Mucosa of gallbladder (tissue), 1 donor: ENCODE data around the gene PCID2. TPM values are rescaled to one million over a fixed set of nuclear protein-coding genes. Genes with fewer than 3 reads are reported as not detected.
A peak's percentile ranks its signal among the peaks of the same experiment; 100 is the strongest.

Experiments used
- DNase-seq: peaks from one replicate; pipeline ENCODE4 v3.0.0-alpha.2; 2020; ENCODE audit warnings: low spot score
- total RNA-seq: library from RNA; stranded (reverse); gene quantifications from one replicate; pipeline ENCODE4 v1.2.1, GENCODE V29; 2021
- donor health status: DM: no; HTN: no; CAD: no.

The PCID2 gene
- total RNA-seq, 1 donor from 2014 or later, result 35.0 TPM

DNA sequence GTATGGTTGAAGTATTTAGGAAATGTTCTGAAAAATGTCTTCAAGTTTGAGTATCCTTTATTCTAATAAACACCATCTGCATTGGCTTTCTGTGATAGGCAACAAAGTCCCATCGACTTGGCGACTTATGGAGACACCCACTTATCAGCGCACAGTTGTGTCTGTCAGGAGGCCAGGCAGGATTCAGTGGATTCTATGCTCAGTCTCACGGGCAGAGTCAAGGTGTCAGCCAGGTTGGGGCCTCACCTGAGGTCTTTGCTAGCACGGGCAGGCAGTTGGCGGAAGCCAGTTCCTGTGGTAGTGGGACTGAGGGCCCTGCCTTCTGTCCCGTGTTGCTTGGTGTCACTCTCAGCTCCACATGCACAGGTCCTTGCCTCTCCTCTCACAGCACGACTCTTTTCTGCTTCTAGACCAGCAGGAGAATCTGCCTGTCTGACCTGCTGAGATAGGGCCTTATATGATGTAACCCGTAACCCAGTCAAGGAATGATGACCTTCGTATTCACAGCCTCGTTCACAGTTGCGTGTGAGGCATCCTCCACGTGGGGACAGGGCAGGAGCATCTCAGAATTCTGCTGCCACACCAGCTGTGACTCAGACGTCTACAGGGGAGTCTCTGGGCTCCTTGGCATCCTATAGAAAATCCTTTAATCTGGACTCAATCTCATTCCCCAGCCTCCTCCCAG lies 10.9 kb upstream of the PCID2 start:
- DNase-seq, result no peak

DNA sequence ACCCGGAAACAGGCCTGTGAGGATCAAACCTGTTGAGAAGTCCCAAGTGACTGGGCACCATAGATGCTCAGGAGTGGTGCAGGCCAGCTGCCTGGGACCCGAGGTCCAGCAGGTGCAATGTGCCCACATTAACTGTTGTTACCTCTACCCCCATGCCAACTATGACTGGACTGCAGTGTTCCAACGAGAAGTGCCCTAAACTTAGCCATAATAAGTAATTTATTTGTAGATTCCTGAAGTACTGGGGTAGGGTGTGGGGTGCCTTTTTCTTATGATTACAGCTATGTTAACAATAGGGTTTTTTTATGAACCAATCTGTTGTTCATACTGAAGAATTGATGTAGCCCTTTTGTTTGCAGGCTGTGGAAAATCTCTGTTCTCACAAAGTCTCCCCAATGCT lies 10.1 kb upstream of the PCID2 start:
- no peak for DNase-seq

DNA sequence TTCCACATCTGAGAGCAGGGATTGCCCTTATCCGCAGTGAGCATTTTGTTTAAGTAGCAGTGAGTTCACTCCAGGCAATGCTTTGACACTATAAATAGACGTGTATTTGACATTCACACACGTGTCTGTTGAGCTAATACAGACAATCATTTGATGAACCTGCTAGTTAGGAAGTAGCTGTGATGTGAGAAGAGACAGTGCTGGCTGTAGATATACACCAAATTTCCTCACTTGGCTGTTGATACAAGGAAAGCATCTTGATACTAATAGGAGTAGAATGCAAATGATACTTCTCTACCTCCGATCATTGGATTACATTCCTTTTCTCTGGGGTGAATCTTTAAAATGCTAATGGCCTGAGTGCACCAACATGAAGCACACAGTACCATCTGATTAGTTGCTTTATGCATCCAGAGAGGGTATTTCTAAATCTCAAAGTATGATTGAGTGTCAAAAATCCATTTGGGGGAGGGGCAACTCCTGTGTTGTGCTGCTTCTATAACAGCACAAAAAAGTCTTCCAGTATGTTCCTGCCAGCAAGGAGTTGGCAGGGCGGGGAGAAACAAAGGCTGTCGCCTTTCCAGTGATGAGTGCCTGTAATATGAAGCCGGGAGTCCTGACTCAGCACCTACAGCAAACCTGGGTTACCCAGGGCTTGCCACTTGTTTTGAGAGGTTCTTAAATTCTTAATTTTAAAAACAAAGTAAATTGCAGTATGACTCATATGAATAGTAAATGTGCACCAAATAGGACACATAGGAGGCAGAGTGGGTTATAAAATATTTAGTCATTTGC lies 8.0 kb upstream of the PCID2 start:
- DNase-seq, result no peak

DNA sequence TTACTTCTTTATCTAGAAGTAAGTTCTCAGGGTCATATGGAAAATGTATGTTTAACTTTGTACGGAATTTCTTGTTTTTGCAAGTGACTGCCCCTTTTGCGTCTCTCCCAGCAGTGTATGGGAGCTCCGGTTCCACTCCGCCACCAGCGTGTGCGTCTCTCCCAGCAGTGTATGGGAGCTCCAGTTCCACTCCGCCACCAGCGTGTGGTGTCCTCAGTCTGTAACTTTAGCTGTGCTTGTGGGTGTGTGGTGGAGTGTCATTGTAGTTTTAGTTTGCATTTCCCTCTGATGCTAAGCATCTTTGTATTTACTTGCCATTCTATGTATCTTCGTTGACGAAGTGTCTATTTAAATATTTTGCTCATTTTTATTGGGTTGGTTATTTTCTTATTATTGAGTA lies 3.3 kb upstream of the PCID2 start:
- no peak for DNase-seq

DNA sequence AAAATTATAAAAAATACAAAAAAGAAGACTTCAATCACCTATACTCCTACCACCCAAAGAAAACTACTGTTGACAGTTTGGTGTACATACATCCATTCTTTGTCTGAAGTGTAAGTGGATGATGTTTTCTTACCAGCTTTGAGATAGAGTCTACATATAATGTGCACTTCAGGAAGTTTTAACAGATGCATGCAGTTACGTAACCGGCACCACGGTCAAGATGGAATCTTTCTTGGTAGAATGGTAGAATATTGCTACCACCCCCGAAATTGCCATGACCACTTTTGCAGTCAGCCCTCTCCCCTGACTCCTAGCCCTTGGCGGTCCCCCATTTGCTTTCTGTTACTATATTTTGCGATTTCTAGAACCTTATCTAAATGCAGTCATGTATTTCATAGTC lies 2.4 kb upstream of the PCID2 start:
- no peak for DNase-seq

DNA sequence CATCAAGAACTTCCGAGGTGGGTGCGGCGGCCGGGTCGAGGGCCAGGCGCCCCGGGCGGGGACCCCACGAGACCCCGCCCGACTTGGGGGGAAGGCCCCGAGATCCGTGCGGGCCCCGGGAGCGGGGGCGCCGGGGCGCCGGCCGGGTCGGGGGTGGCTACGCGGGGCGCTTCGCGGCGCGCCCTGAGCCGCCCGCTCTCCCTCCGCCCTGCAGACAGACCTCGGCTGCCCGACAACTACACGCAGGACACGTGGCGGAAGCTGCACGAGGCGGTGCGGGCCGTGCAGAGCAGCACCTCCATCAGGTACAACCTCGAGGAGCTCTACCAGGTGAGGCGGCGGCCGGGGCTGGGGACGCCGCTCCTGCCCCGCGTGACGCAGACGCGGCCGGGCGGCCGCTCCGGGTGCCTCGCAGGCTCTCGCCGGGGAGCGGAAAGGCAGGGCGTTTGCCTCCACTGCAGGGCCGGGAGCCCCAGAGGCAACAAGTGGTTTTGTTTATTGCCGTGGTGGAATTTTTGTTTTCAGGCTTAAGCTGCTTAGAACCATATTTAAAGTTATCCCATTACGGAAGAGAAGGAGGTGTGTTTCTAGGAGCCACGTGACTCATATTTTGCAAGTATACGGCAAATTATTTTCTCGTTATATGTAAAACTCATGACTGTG lies 1.4 kb upstream of the PCID2 start:
- DNase-seq, result peak; percentile 50

DNA sequence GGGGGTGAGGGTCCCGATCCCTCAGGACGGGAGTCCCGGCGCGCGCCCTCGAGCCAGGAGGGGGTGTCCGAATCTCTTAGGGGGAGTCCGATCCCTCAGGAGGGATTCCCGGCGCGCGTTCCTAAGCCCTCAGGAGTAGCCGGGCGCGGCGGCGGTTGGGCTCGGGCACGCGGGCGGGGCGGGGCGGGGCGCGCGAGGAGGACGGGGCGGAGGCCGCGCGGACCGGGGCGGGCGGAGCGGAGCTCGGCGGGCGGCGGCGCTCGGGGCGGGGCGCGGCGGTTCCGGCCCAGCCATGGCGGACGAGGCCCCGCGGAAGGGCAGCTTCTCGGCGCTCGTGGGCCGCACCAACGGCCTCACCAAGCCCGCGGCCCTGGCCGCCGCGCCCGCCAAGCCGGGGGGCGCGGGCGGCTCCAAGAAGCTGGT lies 878 bp upstream of the PCID2 start, which contains the start of gene CUL4A:
CUL4A (plus strand) TSS at position 278 of the 423 bp plus-strand sequence; CDS start at position 293, 15 bp downstream.
- peak; percentile 72 for DNase-seq

DNA sequence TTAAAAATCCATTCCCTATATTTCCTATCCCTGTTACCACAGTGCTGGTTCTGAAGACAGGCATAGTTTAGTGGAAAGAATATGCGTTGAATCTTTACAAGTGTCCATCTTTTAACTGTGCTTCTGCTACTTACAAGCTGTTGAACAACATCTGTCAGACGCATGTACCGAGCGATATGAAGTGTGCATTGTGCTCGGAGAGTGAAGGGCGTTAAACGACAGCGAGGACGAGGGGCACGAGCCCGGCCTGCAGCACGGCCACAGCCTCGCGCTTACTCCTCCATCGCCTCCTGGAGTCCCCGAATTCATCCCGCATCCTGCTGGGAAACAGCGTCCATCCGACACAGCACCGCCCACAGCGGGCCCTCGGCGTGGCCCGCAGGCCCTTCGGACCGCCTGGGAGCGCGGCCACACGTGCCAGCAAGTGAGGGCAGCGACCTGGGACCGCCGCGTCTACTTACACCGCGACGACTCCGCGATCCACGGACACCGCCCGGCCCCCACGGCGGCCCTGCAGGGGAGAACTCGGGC lies 514 bp downstream of the PCID2 start:
- DNase-seq, result no peak

DNA sequence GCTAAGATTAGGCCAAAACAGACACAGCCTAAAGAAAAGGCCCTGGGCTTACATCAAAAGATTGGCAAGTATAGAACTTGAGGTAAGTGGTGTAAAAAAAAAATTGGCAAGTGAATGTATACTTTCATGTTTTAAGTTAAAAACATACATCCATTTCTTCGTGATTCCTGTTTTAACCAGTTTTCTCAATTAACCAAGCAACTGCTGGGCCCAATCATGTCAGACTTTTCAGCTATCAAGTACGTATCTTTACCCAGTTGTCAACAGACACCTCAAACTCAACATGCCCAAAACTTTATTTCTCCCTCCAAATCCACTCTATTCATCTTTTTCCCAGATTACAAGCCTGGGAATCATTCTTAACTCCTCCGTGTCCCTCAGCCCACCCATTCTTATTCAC lies 1.0 kb downstream of the PCID2 start:
- no peak for DNase-seq

DNA sequence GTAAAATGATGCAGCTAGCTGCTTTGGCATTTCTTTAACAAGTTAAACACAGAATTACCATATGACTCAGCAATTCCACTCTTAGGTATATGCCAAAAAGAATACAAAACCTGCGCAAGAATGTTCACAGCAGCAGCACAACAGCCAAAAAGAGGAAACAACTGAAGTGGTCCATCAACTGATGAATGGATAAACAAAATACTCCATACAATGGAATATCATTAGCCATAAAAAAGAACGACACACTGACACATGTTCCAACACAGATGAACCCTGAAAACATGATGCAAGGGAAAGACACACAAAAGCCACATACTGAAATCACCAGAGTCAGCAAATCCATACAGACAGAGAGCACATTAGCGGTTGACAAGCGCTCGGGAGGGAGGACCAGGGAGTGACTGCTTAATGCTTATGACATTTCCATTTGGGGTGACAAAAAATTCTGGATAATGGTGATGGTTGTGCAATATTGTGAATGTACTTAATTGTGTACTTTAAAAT lies 3.0 kb downstream of the PCID2 start:
- DNase-seq, result no peak

DNA sequence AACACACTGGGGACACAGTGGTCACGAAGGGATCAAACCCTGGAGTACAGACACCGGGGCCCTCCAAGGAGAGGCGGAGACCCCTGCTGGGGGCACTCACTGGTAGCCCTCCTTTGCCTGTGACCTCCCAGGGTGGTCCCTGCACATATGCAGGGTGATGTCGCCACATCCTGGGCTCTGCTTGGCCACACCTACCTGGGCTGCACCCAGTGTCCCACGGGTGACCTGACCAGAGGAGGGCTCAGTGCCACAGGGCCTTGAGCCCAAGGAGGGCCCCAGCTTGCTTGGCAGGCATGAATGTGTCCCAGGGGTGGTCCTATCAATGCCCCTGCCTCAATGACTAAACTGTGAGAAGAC lies 4.1 kb downstream of the PCID2 start:
- DNase-seq, result no peak

DNA sequence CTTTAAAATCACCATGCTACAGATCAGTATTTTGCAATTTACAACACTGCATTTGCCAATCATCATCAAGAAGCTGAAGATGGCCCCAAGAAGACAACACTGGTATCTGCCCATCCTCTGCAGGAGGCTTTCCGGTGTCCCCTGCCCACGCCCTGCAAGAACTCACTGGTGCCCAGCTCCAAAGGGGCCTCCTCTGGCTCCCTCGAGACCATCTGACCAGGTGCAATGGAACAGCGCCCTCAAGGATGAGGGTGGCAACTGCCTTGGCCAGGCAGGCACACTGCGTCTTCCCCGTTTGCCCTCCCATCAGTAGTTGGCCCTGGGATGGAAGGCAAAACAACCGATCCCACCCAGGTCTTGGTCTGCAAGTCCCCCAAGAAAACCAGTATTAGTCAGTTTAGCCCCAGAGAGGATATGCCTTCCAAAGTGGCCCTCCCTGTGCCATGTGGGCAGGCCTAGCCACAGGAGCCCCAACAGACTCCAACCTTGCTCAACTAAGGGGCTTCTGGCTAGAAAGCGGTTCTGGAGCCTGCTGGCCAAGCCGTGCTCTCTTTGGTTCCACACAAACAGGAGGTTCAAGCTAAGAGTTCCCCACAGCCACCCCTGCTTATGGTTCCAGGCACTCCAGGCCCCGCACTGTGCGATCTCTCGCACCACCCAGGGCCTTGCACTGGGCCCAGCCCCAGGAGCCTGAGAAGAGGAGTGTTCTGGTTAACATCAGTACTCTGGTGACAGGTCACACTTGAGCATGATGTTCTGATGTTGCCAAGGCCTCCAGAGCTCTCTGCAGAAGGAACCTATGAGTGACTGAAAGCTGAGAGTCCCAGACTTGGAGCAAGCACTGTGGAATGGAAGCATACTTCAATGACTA lies 4.7 kb downstream of the PCID2 start:
- DNase-seq, result peak; percentile 52

DNA sequence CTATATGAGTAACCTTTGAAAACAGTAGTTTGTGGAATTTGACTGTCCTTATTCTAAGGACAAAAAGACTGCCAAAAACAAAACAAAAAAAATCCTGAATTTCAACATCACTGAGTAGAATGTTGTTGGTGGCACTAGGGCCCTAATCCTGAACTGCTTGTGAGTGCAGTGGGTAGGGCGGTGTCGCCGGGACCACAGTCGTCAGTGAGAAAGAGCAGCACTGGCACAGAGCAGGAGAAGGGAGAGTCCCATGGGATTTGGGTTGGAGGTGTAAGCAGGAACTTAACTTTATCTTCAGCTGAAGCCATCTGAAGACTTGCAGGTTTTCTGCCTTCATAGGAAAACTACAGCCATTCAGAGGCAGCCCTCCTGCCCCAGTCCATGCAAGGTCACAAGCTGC lies 5.6 kb downstream of the PCID2 start:
- no peak for DNase-seq

DNA sequence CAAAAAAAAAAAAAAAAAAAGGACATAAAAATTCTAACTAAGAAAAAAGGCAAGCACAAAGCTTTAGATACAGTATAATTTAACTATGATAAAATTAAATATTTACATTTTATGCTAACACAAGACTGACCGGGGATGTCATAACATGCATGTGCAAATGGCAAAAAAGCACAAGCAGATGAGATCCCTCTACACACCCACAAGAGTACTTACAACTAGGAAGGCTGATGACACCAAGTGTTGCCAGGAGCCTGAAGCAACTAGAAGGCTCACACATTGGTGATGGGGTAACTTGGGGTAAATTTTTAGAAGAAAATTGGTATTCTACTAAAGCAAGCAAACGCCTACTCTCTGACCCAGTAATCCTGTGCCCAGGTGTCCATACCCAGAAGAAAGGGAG lies 6.7 kb downstream of the PCID2 start:
- no peak for DNase-seq

DNA sequence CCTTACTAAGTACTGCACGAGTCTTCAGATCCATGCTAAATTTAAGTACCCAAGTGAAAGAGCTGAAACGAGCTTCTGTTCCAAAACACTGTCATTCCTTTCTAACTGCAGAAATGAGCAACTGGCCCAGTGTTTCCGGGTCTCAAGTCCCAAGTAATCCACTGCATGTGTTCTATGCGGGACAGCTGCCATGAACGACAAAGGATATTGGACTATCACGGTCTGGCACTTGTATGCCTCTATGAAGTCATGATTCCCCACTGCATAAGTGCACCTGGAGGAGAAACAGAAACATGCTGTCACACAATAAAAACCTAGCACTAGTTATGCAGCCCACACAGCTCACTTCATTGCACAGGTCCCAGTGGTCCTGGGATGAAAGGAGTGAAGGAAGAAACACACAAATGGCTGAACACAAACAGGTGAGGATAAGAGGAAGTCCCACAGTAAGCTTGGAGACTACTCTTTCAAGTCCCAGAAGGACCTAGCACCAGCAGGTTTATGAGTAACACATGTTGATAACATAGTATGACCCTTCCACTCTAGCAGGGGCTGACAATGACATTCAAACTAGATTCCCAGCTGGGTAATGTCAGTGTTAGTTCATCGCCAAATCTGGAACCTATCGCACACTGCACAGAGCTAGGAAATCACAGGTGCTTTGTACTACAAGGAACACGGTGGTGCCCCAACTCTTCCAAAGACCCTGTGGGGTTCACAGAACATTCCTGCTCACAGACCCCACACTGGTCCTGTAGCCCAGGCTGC lies 11.3 kb downstream of the PCID2 start:
- DNase-seq, result no peak

DNA sequence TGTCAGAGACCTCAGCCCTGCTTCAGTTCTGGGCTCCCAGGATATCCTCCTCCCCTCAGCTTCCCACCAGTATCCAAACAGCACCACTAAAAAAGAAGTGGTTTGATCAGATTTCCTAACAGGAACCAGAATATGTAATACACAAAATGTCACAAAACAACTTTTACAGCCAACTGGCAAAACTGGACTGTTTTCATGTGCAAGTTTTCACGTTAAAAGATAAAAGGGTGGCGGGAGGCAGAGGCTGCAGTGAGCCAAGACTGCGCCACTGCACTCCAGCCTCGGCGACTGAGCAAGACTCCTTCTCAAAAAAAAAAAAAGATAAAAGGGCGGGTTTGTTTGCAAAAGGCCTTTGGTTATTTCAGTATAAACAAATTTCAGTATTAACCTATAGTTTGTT lies 13.1 kb downstream of the PCID2 start:
- DNase-seq, result no peak

DNA sequence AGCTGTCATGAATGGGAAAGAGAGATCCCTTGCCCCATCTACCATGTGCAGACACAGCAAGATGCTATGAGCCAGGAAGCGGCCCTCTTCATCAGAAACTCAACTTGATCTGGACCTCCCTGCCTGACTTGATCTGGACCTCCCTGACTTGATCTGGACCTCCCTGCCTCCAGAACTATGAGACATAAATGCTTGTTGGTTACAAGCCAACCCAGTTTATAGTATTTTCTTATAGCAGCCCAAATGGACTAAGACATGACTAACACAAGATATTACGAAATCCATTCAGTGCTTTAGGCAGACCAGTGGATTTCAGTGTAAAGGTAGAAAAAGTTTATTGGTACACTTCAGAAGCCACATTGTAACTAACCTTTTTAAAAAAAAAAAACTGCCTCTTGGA lies 15.6 kb downstream of the PCID2 start:
- DNase-seq, result no peak

DNA sequence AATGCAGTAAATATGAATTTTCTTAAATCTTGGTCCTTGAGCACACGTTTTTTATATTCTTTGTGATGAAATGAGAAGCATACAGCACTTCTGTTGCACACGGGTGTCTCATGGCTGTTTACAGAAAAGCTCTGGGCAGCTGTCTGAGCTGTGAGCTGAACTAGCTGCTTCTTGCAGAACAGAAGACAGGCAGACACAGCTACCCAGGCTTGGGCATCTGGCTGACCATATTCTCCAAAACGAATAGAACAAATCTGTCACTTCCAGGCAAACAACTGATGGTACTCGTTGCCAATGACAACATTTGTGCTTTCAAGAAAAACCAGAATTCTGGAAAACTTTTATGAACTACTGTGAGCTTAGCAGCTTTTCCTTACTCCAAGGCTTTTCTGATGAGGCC lies 16.2 kb downstream of the PCID2 start:
- no peak for DNase-seq

DNA sequence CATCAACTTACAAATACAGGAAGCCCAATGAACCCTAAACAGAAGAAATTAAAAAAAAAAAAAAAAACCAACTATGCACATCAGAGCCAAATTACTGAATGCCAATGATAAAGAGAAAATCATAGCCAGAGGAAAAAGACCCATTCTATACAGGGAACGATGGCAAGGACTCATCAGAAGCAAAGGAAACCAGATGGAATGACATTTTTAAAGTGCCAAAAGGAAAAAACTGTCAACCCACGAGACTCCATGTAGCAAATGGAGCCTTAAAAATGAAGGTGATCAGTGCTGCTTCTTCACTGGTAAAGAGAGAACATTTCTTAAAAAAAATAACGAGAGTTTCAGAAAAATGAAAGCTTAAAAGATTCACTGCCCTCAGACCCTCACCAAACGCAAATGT lies 18.3 kb downstream of the PCID2 start:
- DNase-seq, result no peak

DNA sequence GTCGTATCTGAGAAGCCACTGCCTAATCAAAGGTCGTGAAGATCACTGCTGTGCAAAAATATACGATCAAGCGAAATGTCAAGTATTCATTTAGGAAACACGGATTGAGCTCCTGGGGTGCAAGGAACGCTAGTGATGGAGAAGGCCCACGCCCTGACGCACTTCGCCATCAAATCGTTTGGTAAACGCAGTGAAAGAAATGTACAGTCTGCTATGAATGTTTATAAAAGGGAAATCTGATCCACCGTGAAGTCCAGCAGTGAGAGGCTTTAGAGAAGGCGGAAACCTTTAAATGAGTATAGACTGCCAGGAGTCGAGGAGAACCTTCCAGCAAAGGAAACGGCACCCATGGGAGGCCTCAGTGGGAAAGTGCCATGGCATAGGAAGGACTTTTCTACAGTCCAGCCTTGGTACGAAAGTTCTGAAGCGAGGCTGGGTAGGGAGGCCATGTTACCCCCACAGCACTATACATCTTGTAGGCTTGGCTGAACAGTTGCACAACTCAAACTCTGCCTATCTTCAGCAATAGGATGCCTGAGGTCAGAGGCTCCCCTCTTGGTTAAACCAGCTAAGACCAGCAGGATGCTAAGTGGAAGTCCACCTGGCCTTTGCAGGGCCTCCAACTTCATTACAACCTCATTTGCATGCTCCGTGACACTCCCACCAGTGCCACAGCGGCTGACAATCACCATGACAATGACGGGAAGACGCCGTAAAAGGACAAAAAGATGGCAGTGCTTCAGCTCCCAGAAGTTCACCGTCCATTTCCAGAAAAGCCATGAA lies 20.4 kb downstream of the PCID2 start:
- no peak for DNase-seq
